22Rv1 (cell line): ENCODE data around the gene WNT5B.

Source experiments
- ZFX ChIP-seq: fragments of 450-650 bp; IDR thresholded peaks from 2 replicates; pipeline ENCODE4 v1.6.1; 2017; ENCODE audit warnings: antibody characterized with exemption, borderline replicate concordance
- TF ChIP-seq, protein P1 (sequence below): fragments of 450-650 bp; IDR thresholded peaks from 2 replicates; pipeline ENCODE4 v1.5.1; 2017; ENCODE audit warnings: mild to moderate bottlenecking

DNA sequence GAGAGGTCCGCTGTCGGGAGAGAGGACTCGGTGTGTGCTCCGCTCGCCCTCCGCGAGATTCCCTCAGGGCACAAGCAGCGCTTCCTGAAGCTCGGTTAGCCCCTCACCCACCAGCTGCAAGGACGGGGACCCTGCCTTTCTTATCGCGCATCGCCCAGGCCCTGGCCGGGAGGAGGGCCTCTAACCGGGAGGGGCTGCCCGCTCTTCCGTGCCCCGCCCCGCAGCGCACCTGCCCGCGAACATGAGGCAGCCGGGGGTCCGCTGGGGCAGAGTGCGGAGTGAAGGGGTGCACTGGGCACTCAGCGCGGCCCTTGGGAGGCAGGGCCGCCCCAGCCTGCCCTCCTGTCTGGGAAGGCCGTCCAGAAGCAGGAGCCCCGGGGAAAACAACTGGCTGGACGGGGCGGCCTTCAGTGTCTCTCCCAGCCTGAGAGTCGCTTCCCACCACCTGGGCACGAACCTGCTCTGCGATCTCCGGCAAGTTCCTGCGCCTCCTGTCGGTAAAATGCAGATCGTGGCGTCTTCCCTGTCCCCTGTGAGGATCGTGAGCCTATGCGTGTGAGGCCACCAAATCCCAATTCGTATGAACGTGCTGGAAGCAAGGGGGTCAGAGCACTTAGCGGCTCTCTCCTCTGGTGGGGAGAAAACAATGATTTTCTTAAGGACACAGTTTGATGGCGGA lies 33.9 kb downstream of the WNT5B start:
- TF ChIP-seq, protein P1, sequence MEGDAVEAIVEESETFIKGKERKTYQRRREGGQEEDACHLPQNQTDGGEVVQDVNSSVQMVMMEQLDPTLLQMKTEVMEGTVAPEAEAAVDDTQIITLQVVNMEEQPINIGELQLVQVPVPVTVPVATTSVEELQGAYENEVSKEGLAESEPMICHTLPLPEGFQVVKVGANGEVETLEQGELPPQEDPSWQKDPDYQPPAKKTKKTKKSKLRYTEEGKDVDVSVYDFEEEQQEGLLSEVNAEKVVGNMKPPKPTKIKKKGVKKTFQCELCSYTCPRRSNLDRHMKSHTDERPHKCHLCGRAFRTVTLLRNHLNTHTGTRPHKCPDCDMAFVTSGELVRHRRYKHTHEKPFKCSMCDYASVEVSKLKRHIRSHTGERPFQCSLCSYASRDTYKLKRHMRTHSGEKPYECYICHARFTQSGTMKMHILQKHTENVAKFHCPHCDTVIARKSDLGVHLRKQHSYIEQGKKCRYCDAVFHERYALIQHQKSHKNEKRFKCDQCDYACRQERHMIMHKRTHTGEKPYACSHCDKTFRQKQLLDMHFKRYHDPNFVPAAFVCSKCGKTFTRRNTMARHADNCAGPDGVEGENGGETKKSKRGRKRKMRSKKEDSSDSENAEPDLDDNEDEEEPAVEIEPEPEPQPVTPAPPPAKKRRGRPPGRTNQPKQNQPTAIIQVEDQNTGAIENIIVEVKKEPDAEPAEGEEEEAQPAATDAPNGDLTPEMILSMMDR = peak; percentile 37
- no peak for TF ChIP-seq ZFX
